Stomach (tissue), 9 donors: ENCODE data around the gene CPAMD8. TPM values are rescaled to one million over a fixed set of nuclear protein-coding genes. Genes with fewer than 3 reads are reported as not detected.

Experiments
- DNase-seq, 2 donors: peaks; one replicate each; pipeline versions ENCODE4 v3.0.0 to v3.0.0-alpha.2; 2013 to 2019
- H3K27ac ChIP-seq, 5 donors: fragments of 200-600 bp in 4 of 5; sonication (generic) in 4 of 5; one replicate each; pipeline ENCODE4 v1.5.1; 2013 to 2019; ENCODE audit warnings: mild to moderate bottlenecking in 1 of 5, moderate library complexity in 1 of 5
- H3K27me3 ChIP-seq, 3 donors: fragments of 200-600 bp; sonication (generic); one replicate each; pipeline ENCODE4 v1.5.1; 2017 to 2019; ENCODE audit warnings: mixed run types in 1 of 3
- H3K36me3 ChIP-seq, 4 donors: fragments of 200-600 bp; sonication (generic); 1 replicate in 3 of 4; 2 replicates in 1 of 4; pipeline ENCODE4 v1.5.1; 2016 to 2019
- H3K4me1 ChIP-seq, 4 donors: fragments of 200-600 bp; sonication (generic); one replicate each; pipeline ENCODE4 v1.5.1; 2016 to 2019
- H3K4me3 ChIP-seq, 4 donors: fragments of 200-600 bp; sonication (generic) in 3 of 4; one replicate each; pipeline ENCODE4 v1.5.1; 2016 to 2019; ENCODE audit warnings: mild to moderate bottlenecking in 1 of 4
- H3K9me3 ChIP-seq, 4 donors: fragments of 200-600 bp; sonication (generic); one replicate each; pipeline ENCODE4 v1.5.1; 2016 to 2019
- EP300 ChIP-seq: sonication (generic); formaldehyde crosslinking; IDR thresholded peaks from one replicate; pipeline ENCODE4 v1.6.1; 2017; ENCODE audit warnings: antibody characterized with exemption
- POLR2A ChIP-seq, 4 donors: fragments of 450-650 bp; IDR thresholded peaks; one replicate each; pipeline ENCODE4 v1.6.1; 2016; ENCODE audit warnings: antibody characterized with exemption in 4 of 4, control low read depth in 2 of 4, mild to moderate bottlenecking in 1 of 4, moderate library complexity in 1 of 4
- POLR2AphosphoS5 ChIP-seq, 3 donors: sonication (generic); formaldehyde crosslinking; IDR thresholded peaks; one replicate each; pipeline ENCODE4 v1.6.1; 2016; ENCODE audit warnings: antibody characterized with exemption in 3 of 3
- WGBS, 5 donors: extraction: QIAGEN DNeasy Blood & Tissue Kit in 3 of 5; methylation state at CpG; one replicate each; pipeline versions ENCODE4 v1.1.5 to v1.1.7; 2013 to 2018; 5-methylcytosine and 5-hydroxymethylcytosine counted together
- intact Hi-C: fragments of 100-400 bp; cut with DNase I; formaldehyde crosslinking; loops from one replicate; pipeline ENCODE4 v1.15.1; 2023; ENCODE audit warnings: low total_unique reads
- polyA plus RNA-seq, 3 donors: library from polyadenylated mRNA; stranded (reverse); fragments of 200-250 nt; gene quantifications; one replicate each; pipeline ENCODE4 v1.2.3, GENCODE V29; 2013
- total RNA-seq, 5 donors: library from RNA; depleted of rRNA; stranded (reverse); fragments of >200 nt; gene quantifications; one replicate each; pipeline versions ENCODE4 v1.1.0 to v1.2.3, GENCODE V29; 2014 to 2016
- TF ChIP-seq, protein P1 (sequence below), 7 experiments: fragments of 450-650 bp in 4 of 7; fragments of 200-600 bp in 3 of 7; sonication (generic) in 3 of 7; IDR thresholded peaks; one replicate each; pipeline ENCODE4 v1.5.1; 2016 to 2019; ENCODE audit warnings: antibody characterized with exemption in 7 of 7, control low read depth in 2 of 7, mild to moderate bottlenecking in 1 of 7
- donor health status: healthy with polysubstance abuse.
- donor health status: Bipolar disorder and iron deficiency.
- donor health status: healthy.

Gene CPAMD8
- total and polyA plus RNA-seq, 8 donors, result 0.43 to 221 (median 8.6) TPM

GRCh38 chr19:17043744-17044143, 17.1 kb upstream of the CPAMD8 start:
- H3K9me3 ChIP-seq, result no peaks in the 10 kb centered on the region
- TF ChIP-seq, protein P1, sequence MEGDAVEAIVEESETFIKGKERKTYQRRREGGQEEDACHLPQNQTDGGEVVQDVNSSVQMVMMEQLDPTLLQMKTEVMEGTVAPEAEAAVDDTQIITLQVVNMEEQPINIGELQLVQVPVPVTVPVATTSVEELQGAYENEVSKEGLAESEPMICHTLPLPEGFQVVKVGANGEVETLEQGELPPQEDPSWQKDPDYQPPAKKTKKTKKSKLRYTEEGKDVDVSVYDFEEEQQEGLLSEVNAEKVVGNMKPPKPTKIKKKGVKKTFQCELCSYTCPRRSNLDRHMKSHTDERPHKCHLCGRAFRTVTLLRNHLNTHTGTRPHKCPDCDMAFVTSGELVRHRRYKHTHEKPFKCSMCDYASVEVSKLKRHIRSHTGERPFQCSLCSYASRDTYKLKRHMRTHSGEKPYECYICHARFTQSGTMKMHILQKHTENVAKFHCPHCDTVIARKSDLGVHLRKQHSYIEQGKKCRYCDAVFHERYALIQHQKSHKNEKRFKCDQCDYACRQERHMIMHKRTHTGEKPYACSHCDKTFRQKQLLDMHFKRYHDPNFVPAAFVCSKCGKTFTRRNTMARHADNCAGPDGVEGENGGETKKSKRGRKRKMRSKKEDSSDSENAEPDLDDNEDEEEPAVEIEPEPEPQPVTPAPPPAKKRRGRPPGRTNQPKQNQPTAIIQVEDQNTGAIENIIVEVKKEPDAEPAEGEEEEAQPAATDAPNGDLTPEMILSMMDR (IDR thresholded peaks at IDR 0.05), result no peak
- no peak for TF ChIP-seq EP300
- TF ChIP-seq POLR2A (IDR thresholded peaks at IDR 0.05), result no peak
- TF ChIP-seq POLR2AphosphoS5 (IDR thresholded peaks at IDR 0.05), result no peak
- H3K36me3 ChIP-seq, result peaks cover 0 to 7% (median 2%) of the 10 kb centered on the region in 4 donors
- H3K4me3 ChIP-seq, result no peak overlapping the region
- 65 to 77% (median 72%) methylated on average over 3 to 7 of the region's 7 CpGs for WGBS, 5 donors
- peaks cover 0 to 9% (median 2%) of the 10 kb centered on the region in 4 donors for H3K4me1 ChIP-seq
- peaks cover 0 to 15% (median 0%) of the 10 kb centered on the region in 3 donors for H3K27me3 ChIP-seq
- no peak overlapping the region for H3K27ac ChIP-seq
- intact Hi-C loops, result no loop called here
- no peak for DNase-seq

DNA sequence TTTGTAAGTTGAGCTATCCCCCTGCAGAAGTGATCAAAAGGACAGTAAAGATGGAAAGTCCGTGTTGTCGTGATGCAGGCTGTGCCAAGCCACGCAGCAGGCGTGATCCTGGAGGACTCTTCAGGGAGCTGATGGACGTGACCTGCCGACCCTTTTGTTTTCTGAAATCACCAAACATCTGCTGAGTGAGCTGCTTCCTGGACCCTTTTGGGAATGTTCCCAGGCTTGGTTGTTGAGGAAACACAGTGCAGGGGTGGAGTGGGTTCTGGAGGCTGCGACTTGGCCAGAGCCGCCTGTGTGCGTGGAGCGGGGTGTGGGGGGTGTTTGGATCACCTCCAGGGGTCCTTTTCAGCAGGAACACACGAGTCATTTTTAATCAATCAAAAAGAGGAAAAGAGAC, 15.4 kb upstream of the CPAMD8 start:
- no peak overlapping the region for H3K4me3 ChIP-seq
- H3K4me1 ChIP-seq, result peaks cover 0 to 9% (median 2%) of the 10 kb centered on the region in 4 donors
- H3K36me3 ChIP-seq, result no peaks in the 10 kb centered on the region
- peaks cover 0 to 24% (median 0%) of the 10 kb centered on the region in 3 donors for H3K27me3 ChIP-seq
- WGBS, 5 donors, result 22 to 33% (median 29%) methylated on average over 10 to 11 of the region's 11 CpGs
- H3K27ac ChIP-seq, result no peak overlapping the region
- DNase-seq, result peak in 1 of 2 donors; percentile 76
- intact Hi-C loops, result no loop called here
- no peaks in the 10 kb centered on the region for H3K9me3 ChIP-seq
- TF ChIP-seq EP300 (no peak), POLR2A (IDR thresholded peaks at IDR 0.05) (no peak), POLR2AphosphoS5 (IDR thresholded peaks at IDR 0.05) (no peak)
- TF ChIP-seq, protein P1 (IDR thresholded peaks at IDR 0.05), result no peak

- no peaks in the 10 kb centered on the region for H3K9me3 ChIP-seq
- H3K27me3 ChIP-seq, result peaks cover 0 to 44% (median 0%) of the 10 kb centered on the region in 3 donors
- 72 to 78% (median 77%) methylated on average over 9 to 15 of the region's 15 CpGs for WGBS, 5 donors
- H3K4me1 ChIP-seq, result peaks cover 0 to 9% (median 2%) of the 10 kb centered on the region in 4 donors
- intact Hi-C loops, result no loop called here
- no peaks in the 10 kb centered on the region for H3K36me3 ChIP-seq
- DNase-seq, result no peak
- H3K4me3 ChIP-seq, result no peak overlapping the region
- H3K27ac ChIP-seq, result no peak overlapping the region
- TF ChIP-seq EP300 (no peak), POLR2AphosphoS5 (IDR thresholded peaks at IDR 0.05) (no peak), POLR2A (IDR thresholded peaks at IDR 0.05) (no peak)
- TF ChIP-seq, protein P1 (IDR thresholded peaks at IDR 0.05), result no peak
Observed at GRCh38 chr19:17037966-17038500, 11.4 kb upstream of the CPAMD8 start.

DNA sequence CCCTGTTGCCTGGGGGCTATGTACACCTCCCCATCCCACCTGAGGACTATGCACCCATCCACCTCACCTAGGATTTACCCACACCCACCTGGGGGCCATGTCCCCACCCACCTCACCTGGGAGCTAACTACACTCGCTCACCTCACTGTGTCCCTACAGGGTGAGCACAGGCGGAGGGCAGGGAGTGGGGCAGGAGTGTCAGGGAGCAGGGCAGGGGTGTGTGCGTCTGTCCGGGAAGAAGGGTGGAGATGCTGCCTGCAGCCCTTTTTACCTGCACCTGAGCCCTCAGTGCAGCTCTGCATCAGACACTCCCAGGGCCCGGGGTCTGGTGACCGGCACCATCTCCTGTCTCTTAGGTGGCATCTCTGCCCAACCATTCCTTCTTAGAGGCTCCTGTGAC, 10.6 kb upstream of the CPAMD8 start:
- peaks cover 0 to 8% (median 2%) of the 10 kb centered on the region in 4 donors for H3K4me1 ChIP-seq
- no peak for TF ChIP-seq POLR2A (IDR thresholded peaks at IDR 0.05)
- TF ChIP-seq, protein P1 (IDR thresholded peaks at IDR 0.05), result no peak
- no peak for TF ChIP-seq EP300
- no peak for TF ChIP-seq POLR2AphosphoS5 (IDR thresholded peaks at IDR 0.05)
- no peak for DNase-seq
- 81 to 92% (median 89%) methylated on average over 6 of the region's 6 CpGs for WGBS, 5 donors
- H3K27me3 ChIP-seq, result peaks cover 0 to 40% (median 0%) of the 10 kb centered on the region in 3 donors
- intact Hi-C loops, result no loop called here
- H3K4me3 ChIP-seq, result no peak overlapping the region
- no peaks in the 10 kb centered on the region for H3K36me3 ChIP-seq
- no peak overlapping the region for H3K27ac ChIP-seq
- H3K9me3 ChIP-seq, result no peaks in the 10 kb centered on the region
